ENCODE data around the gene NDUFS2. TPM values are rescaled to one million over a fixed set of nuclear protein-coding genes. Genes with fewer than 3 reads are reported as not detected.

Gene NDUFS2
- total RNA-seq, 6 donors from 2014 or later: 65.7 to 194 (median 84.4) TPM

DNA sequence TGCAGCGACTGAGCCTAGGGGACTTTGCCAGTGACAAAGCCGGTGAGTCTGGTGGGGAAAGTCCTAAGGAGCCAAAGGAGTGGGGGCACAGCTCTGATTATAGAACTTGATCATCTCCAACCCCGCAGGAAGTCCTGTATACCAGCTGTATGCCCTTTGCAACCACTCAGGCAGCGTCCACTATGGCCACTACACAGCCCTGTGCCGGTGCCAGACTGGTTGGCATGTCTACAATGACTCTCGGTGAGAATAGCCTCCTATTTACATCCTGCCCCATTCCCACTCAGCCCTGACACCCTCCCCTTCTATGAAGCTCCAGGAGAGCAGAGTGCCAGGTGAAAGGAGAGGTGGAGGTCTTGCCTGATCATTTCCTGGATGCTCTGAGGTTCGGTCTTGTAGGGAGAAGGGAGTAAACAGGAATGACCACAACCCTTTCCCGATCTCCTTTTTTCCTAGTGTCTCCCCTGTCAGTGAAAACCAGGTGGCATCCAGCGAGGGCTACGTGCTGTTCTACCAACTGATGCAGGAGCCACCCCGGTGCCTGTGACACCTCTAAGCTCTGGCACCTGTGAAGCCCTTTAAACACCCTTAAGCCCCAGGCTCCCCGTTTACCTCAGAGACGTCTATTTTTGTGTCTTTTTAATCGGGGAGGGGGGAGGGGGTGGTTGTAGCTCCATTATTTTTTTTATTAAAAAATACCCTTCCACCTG, 37.1 kb upstream of the NDUFS2 start:
- TF ChIP-seq EP300 (IDR thresholded peaks at IDR 0.05) (no peak), POLR2A (IDR thresholded peaks at IDR 0.05) (no peak), POLR2AphosphoS5 (IDR thresholded peaks at IDR 0.05) (no peak)
- TF ChIP-seq, protein P1, sequence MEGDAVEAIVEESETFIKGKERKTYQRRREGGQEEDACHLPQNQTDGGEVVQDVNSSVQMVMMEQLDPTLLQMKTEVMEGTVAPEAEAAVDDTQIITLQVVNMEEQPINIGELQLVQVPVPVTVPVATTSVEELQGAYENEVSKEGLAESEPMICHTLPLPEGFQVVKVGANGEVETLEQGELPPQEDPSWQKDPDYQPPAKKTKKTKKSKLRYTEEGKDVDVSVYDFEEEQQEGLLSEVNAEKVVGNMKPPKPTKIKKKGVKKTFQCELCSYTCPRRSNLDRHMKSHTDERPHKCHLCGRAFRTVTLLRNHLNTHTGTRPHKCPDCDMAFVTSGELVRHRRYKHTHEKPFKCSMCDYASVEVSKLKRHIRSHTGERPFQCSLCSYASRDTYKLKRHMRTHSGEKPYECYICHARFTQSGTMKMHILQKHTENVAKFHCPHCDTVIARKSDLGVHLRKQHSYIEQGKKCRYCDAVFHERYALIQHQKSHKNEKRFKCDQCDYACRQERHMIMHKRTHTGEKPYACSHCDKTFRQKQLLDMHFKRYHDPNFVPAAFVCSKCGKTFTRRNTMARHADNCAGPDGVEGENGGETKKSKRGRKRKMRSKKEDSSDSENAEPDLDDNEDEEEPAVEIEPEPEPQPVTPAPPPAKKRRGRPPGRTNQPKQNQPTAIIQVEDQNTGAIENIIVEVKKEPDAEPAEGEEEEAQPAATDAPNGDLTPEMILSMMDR (IDR thresholded peaks at IDR 0.05): no peak
- WGBS, 2 donors: 62 to 69% methylated on average over 12 to 14 of the region's 14 CpGs
- peak overlapping the region in 3 of 4 donors; percentile 54 to 90 (median 62) for H3K4me3 ChIP-seq
- ATAC-seq (ENCODE audit: low FRiP score in 2 of 2) (no peak), DNase-seq (no peak)
- H3K4me1 ChIP-seq: peaks cover 25 to 44% (median 34%) of the 10 kb centered on the region in 4 donors
- peaks cover 3 to 35% (median 15%) of the 10 kb centered on the region in 4 donors for H3K36me3 ChIP-seq
- no peaks in the 10 kb centered on the region for H3K27me3 ChIP-seq
- H3K27ac ChIP-seq: peak overlapping the region; percentile 83 to 92 (median 88)
- H3K9me3 ChIP-seq: no peaks in the 10 kb centered on the region

DNA sequence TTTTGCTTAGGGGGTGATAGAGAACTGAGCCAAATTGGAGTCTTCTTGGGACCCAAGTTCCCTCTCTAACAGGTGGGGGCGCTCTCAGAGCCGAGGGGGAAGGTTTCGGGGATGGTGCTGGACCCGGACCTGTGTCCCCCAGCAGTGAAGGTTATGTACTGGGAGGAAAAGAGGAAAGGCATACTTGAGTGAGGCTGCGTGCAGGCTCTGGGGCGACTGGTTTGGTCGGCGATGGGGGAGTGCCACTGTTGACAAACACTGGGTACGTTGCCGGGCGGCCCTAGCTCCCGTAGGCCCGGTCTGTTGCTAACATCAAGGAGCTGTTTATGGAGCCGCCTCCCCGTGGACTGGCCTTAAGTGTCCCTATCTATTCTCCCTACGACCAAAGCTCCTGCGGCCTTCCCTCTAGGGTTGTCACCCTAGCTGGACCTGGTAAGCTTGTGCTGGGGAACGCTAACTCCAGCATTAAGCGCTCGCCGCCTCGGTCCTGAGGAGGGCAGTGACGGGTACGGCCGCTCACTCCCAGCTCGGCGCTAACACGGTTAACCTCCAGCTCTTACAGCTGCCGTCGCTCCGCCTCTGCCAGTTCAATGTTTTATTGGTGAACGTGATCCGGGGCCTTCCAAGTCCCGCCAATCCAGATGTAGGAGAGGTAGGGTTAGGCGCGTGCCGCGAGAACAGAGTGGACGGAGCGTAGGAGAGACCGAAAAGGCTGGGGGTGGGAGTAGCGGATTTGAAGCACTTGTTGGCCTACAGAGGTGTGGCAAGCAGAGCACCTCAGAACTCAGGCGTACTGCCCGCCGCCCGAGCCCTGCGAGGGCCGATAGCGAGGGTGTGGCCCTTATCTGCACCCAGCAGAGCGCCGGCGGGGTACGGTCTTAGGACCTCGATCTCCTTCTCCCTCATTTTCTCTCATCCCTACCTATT, 36.2 kb upstream of the NDUFS2 start, which contains the start of gene PPOX:
TSS of gene PPOX (plus strand) at position 685 of the 927 bp plus-strand sequence. CDS start 422 bp downstream, outside the sequence.
- TF ChIP-seq, protein P1 (IDR thresholded peaks at IDR 0.05): peak in 4 of 6 experiments; percentile 32 to 43 (median 34)
- TF ChIP-seq POLR2AphosphoS5 (IDR thresholded peaks at IDR 0.05) (peak; percentile 68 to 82), EP300 (IDR thresholded peaks at IDR 0.05) (peak in 1 of 4 donors; percentile 13), POLR2A (IDR thresholded peaks at IDR 0.05) (peak in 3 of 4 donors; percentile 61 to 74 (median 71))
- H3K36me3 ChIP-seq: peaks cover 3 to 42% (median 22%) of the 10 kb centered on the region in 4 donors
- peak within 1 kb of the TSS; percentile 83 to 92 (median 88) for H3K27ac ChIP-seq
- DNase-seq (peak; percentile 89 to 97), ATAC-seq (ENCODE audit: low FRiP score in 2 of 2) (peak; percentile 98)
- no peaks in the 10 kb centered on the region for H3K27me3 ChIP-seq
- H3K9me3 ChIP-seq: no peaks in the 10 kb centered on the region
- 0 to 1% methylated on average over 36 to 53 of the region's 54 CpGs for WGBS, 2 donors
- H3K4me3 ChIP-seq: peak within 1 kb of the TSS; percentile 42 to 90 (median 58)
- H3K4me1 ChIP-seq: peaks cover 15 to 34% (median 24%) of the 10 kb centered on the region in 4 donors

DNA sequence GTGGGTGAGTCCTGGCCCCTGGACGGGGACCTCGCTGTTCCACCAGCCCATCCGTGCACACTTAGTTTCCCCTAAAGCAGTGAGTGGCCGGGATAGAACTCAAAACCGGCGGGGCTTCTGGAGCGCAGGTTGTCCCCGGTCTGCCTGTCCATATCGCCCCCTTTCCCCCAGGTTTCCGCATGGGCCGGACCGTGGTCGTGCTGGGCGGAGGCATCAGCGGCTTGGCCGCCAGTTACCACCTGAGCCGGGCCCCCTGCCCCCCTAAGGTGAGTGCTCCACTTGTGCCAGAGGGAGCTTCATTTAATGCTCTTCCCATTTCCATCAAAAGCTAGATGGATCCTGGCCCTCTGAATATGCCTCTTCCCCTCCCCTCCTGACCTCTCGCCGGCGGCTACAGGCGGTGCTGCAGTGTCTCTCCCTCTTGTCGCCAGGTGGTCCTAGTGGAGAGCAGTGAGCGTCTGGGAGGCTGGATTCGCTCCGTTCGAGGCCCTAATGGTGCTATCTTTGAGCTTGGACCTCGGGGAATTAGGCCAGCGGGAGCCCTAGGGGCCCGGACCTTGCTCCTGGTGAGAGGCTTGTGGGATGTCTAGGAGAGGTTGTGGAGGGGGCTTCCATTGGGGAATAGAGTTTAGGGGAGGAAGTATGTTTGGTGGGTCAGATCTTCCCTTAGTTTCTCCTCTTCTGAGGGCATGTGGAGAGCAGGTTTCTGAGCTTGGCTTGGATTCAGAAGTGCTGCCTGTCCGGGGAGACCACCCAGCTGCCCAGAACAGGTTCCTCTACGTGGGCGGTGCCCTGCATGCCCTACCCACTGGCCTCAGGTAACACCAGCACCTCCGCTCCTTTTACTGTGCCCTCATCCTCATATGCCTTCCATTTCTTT, 35.3 kb upstream of the NDUFS2 start:
- ATAC-seq (ENCODE audit: low FRiP score in 2 of 2) (no peak), DNase-seq (peak in 1 of 2 donors; percentile 77)
- no peaks in the 10 kb centered on the region for H3K27me3 ChIP-seq
- H3K4me1 ChIP-seq: peaks cover 14 to 28% (median 16%) of the 10 kb centered on the region in 4 donors
- TF ChIP-seq POLR2AphosphoS5 (IDR thresholded peaks at IDR 0.05) (no peak), EP300 (IDR thresholded peaks at IDR 0.05) (no peak), POLR2A (IDR thresholded peaks at IDR 0.05) (no peak)
- TF ChIP-seq, protein P1 (IDR thresholded peaks at IDR 0.05): no peak
- H3K27ac ChIP-seq: peak overlapping the region; percentile 83 to 92 (median 88)
- peaks cover 8 to 50% (median 31%) of the 10 kb centered on the region in 4 donors for H3K36me3 ChIP-seq
- peak overlapping the region; percentile 42 to 90 (median 58) for H3K4me3 ChIP-seq
- H3K9me3 ChIP-seq: no peaks in the 10 kb centered on the region
- 7 to 11% methylated on average over 21 to 33 of the region's 33 CpGs for WGBS, 2 donors

DNA sequence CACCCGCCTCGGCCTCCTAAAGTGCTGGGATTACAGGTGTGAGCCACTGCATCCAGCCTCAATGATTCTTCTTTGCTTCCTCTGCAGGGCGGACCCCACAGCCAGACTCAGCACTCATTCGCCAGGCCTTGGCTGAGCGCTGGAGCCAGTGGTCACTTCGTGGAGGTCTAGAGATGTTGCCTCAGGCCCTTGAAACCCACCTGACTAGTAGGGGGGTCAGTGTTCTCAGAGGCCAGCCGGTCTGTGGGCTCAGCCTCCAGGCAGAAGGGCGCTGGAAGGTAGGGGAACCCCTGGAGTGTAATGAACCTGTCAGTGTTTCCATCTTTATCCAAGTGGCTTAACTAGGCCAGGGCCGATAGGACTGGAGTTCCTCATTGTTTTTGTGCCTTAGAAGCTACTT, 33.3 kb upstream of the NDUFS2 start:
- Histone ChIP-seq H3K36me3 (peaks cover 16 to 53% (median 44%) of the 10 kb centered on the region in 4 donors), H3K4me1 (peaks cover 17 to 34% (median 23%) of the 10 kb centered on the region in 4 donors), H3K27ac (no peak overlapping the region), H3K9me3 (no peaks in the 10 kb centered on the region), H3K27me3 (no peaks in the 10 kb centered on the region), H3K4me3 (no peak overlapping the region)
- no peak for ATAC-seq (ENCODE audit: low FRiP score in 2 of 2)
- TF ChIP-seq EP300 (IDR thresholded peaks at IDR 0.05) (no peak), POLR2AphosphoS5 (IDR thresholded peaks at IDR 0.05) (no peak), POLR2A (IDR thresholded peaks at IDR 0.05) (no peak)
- TF ChIP-seq, protein P1 (IDR thresholded peaks at IDR 0.05): no peak
- no peak for DNase-seq
- WGBS, 2 donors: 90 to 96% methylated on average over 5 to 8 of the region's 9 CpGs

All from upper lobe of left lung (tissue), 6 donors.